Measurements from ENCODE around the gene PCNP. TPM values are rescaled to one million over a fixed set of nuclear protein-coding genes. Genes with fewer than 3 reads are reported as not detected.
"Not testable (repeated sequence)": the region's sequence is repeated elsewhere in the genome, so short reads cannot be mapped to it uniquely, and the experiment has no call there.

The PCNP gene
- total RNA-seq, 1 experiment from 2014 or later = 72.4 TPM

DNA sequence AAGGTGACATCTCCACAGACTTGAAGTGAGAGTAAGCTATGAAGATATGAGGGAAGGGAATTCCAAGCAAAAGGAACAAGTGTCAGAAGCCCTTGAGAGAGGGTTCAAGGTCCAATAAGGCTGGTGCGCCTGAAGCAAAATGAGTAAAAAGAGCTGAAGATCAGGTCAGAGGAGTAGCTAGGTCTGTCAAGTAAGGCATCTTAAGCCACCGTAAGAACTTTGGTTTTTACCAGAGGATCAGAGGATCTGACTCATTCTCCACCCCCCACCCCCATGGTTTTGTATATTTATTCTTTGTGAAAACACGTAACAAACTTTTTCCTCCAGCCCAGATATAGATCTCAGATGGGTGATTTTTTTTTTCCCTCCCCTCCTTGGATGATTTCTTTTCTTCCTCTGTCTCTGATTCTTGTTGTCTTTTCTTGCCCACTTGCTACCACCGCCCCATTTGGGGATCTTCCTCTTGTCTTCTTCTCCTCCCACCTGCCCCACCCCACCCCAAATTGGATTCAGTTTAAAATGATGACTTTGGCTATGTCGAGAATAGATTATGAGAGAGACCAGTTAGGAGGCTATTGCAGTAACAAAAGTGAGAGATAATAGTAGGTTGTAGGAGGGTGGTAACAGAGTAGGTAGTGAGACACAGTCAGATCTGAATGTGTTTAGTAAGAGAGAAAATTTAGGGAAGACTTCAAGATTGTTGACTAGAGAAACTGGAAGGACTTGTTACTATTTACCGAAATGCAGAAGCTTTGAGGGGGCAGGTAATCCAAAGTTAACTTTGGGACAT is 6.3 kb upstream of the PCNP start:
- peak; percentile 8 for DNase-seq (ENCODE audit: low spot score)

DNA sequence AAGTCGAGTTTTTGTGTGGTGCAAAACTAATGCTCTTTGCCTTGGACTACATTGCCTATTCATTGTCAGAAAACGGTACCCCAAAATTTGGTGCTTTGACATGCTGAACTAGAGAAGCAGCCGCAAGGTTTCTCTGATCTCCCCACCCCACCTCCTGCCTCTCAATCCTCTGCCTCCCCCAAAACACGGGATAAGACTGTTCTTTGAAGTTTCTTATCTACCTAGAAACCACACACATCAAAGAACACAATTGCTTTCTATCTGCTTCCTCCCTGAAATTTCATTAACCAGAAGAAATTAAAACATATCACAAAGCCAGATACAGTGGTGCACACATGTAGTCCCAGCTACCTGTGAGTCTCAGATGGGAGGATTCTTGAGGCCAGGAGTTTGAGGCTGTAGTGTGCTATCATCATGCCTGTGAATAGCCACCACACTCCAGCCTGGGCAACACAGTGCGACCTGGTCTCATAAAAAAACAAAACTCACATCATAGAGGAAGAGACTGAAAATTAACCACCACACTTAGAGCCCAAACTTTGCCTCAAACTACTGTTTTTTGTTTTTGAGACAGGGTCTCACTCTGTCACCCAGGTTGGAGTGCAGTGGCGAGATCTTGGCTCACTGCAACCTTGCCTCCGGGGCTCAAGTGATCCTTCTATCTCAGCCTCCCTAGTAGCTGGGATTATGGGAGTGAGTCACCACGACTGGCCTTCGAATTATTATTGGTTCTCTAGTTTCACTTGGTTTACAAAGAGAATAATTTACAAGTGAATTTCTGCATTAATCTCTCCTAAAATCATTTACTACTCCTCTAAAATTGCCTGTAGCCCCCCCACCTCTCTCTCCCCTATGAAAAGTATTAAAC is 2.7 kb upstream of the PCNP start:
- DNase-seq (ENCODE audit: low spot score) = no peak

DNA sequence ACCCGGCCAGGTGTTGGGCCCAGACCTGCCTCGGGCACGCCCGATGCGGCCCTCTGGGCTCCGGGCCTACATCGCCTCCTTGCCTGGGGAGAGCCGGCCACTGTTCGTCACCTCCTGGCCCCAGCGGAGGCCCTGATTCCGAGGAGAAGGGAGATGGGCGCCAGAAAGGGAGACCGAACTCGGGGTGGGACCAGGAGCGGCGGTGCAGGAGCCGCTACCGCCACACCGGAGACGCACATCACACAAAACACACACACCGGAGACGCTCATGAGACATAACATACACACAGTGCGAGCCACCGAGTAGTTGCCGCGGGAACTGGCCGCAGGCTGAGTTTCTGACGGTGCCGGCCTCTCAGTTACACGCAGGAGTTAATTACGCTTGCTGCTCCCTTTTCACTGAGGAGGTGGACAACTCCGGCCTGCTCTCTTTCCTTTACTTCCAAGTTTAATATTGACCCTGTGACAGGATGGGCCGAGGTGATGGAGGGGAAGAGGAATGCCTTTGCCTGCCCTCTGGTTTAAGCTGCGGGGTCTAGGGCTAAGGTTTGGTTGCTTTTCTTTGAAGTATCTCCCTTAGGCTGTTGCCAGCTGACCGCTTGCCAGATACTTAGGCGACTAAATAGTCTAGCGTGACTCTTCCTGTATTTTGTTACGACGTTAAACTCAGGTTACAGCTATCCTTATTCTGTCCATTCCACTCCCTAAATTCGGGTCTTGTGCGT is 570 bp downstream of the PCNP start:
- DNase-seq (ENCODE audit: low spot score) = peak; percentile 28

DNA sequence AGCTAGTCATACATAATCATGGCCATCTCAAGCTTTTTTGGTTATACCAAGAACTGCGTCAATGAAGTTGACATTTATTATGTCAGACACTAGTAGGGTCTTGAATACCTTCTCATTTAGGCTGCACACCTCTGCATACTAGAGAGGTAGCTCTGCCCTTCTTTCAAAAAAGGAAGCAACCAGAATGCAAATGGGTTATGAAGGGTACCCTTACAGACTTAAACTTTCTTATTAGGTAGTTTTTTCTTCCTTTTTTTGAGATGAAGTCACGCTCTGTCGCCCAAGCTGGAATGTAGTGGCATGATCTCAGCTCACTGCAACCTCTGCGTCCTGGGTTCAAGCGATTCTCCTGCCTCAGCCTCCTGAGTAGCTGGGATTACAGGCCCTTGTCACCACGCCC is 3.3 kb downstream of the PCNP start:
- DNase-seq (ENCODE audit: low spot score) = no peak

DNA sequence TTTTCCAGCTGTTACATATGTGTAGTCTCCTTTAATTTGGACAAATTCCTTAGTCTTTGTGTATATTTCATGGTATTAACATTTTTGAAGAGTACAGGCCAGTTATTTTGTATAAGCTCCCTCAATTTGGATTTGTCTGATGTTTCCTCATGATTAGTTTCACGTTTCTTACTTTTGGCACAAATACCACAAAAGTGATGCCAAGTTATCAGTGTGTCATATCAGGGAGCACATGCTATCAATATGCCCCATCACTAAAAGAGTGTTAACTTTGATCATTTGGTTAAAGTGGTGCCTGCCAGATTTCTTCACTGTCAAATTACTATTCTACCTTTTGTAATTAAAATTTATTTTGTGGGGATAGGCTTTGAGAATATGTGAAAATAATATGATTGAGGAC is 14.6 kb downstream of the PCNP start:
- no peak for DNase-seq (ENCODE audit: low spot score)

DNA sequence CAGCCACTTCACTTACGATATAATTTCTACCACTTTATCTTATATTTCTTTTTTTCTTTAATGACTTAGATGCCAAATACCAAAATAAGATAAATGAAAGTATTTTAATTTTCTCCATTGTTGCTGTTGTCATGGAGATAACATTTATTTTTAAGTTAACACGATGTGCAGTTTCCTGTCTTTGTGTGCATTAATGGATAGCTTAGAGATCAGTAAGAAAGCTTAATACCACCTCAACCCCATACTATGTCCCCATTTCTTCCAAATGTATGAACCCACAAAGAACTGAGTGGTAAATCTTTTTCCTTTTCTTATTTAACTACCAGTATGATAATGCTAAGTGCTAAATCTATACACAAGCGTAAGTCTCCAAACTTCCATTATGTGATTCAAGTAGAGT is 17.1 kb downstream of the PCNP start:
- no peak for DNase-seq (ENCODE audit: low spot score)

DNA sequence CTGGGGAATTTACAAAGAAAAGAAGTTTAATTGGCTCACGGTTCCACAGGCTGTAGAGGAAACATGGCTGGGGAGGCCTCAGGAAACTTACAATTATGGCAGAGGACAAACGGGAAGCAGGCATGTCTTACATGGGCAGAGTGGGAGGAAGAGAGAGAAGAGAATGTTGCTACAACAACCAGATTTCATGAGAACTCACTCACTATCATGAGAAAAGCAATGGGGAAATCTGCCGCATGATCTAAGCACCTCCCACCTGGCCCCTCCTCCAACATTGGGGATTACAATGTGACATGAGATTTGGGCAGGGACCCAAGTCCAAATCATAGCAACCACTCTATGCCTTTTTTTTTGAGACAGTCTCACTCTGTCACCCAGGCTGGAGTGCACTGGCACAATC is 28.8 kb downstream of the PCNP start:
- DNase-seq (ENCODE audit: low spot score) = no peak

DNA sequence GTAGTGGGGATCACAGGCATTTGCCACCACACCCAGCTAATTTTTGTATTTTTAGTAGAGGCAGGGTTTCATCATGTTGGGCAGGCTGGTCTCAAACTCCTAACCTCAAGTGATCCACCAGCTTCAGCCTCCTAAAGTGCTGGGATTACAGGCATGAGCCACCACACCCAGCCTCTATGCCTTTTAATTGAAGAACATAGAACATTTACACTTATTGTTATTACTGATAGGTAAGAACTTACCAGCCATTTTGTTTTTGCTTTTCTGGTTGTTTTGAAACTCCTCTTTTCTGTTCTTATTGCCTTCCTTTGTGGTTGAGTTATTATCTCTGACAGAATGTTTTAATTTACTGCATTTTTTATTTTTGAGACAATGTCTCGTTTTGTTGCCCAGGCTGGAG is 29.2 kb downstream of the PCNP start:
- DNase-seq (ENCODE audit: low spot score) = no peak

DNA sequence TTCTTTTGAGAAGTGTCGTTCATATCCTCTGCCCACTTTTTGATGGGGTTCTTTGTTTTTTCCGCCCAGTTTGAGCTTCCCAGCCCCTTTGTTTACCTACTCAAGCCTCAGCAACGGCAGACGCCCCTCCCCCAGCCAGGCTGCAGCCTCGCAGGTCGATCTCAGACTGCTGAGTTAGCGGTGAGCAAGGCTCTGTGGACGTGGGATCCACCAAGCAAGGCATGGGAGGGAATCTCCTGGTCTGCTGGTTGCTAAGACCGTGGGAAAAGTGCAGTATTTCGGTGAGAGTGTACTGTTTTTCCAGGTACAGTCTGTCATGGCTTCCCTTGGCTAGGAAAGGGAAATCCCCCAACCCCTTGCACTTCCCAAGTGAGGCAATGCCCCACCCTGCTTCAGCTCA is 31.4 kb downstream of the PCNP start:
- not testable (repeated sequence) for DNase-seq (ENCODE audit: low spot score)

DNA sequence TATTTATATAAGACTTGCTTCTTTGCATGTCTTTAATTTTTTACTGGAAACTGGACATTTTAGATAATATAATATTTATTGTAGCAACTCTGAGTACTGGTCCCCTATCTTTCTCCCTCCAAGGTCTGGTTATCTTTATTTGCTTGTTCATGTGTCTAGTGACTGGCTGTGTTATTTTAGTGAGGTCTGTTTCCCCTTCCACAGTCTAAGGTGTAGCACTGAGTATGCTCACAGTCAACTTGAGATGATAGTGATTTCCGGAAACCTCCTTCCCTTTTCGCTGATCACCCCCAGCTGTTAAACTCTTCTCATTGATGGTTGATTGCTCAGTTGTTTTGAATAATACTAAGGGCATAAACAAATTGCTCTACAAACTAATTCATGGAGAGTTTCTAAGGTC is 37.0 kb downstream of the PCNP start:
- no peak for DNase-seq (ENCODE audit: low spot score)

DNA sequence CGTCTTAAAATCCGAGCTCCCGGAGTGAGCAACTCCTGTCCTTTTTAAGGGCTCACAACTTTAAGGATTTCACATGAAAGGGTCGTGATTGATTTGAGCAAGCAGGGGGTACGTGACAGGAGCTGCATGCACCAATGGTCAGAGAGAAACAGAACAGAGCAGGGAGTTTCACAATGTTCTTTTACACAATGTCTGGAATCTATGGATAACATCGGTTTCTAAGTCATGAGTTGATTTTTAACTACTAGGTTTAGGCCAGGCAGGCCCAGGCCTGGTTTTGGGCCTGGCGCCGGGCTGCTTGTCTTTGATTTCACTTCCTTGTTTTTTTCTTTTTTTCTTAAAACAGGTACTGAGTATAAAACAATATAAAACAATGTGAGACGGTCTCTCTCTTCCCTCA is 39.0 kb downstream of the PCNP start:
- not testable (repeated sequence) for DNase-seq (ENCODE audit: low spot score)

DNA sequence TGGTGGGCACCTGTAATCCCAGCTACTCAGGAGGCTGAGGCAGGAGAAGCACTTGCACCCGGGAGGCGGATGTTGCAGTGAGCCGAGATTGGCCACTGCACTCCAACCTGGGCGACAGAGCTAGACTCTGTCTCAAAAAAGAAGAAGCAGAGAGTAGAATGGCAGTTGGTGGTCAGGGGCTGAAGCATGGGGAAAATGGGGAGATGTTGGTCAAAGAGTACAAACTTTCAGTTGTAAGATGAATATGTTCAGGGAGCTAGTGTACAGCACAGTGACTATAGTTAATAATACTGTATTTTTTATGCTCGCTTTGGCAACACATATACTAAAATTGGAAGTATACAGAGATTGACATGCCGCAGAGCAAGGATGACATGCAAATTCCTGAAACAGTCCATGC is 41.5 kb downstream of the PCNP start:
- DNase-seq (ENCODE audit: low spot score) = no peak

DNA sequence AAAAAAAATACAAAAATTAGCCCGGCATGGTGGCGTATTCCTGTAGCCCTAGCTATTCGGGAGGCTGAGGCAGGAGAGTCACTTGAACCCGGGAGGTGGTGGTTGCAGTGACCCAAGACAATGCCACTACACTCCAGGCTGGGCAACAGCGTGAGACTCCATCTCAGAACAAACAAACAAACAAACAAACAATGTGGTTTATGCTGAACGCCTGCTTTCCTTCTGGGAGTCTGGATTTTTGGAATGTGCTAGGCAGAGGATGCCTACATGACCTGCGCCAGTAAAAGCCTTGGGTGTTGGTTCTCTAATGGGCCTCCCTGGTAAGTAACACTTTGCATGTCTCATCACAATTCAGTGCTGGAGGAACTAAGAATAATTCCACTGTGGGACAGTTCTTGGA is 43.5 kb downstream of the PCNP start:
- no peak for DNase-seq (ENCODE audit: low spot score)

DNA sequence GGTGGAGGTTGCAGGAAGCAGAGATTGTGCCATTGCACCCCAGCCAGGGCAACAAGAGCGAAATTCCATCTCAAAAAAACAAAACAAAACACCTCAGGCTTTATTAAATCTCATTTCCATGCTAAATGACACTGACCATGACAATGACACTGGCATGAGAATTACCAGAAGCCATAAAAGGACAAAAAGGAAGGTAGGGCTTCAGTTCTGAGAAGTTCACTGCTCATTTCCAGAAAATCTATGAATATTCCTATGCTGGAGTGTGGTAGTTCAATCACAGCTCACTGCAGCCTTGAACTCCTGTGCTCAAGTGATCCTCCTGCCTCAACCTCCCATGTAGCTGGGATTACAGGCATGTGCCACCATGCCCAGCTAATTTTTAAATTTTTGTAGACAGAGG is 44.7 kb downstream of the PCNP start:
- no peak for DNase-seq (ENCODE audit: low spot score)

DNA sequence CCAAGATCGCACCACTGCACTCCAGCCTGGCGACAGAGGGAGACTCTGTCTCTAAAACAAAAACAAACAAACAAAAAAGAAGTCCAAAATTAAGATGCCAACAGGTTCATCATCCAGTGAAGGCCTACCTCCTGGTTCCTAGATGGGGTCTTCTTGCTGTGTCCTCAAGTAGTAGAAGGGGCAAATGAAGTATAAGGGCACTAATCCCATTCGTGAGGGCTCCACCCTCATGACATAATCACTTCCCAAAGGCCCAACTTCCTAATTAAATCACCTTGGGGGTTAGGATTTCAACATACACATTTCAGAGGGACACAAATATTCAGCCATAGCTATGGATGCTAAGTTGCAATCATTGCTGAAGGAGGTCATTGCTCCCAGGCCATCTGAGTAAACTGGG is 45.8 kb downstream of the PCNP start:
- DNase-seq (ENCODE audit: low spot score) = no peak

DNA sequence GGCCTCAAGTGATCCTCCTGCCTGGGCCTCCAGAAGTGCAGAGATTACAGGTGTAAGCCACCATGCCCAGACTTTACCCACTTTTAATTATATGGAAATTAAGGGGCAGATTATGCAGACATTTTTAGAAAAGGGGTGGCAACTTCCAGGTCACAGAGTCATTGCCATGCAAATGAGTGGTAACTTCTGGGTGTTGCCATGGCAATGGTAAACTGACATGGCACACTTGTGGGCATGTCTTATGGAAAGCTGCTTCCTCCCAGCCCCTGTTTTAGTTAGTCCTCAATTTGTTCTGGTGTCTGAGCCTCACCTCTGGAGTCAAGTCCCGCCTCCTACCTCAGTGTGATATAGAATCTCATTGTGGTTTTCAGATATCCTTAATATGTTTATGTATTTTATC is 49.7 kb downstream of the PCNP start:
- DNase-seq (ENCODE audit: low spot score) = no peak

DNA sequence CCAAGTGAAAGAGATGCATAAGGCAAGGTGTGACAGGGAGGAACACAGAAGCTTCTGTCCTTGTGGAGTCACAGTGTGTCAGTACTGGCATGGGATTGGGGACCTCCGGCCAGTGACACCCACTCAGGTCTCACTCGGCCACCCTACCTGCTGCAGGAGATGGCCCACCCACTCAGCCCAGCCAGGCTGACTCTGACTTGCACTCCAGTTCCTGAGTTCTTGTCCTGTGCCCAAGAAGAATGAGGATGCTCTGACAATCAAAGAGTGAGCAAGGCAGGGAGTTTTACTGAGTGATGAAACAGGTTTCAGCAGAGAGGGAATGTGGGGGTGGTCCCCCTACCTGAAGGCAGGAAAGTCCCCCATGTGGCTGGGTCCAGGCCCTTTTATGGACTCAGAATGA is 50.9 kb downstream of the PCNP start:
- DNase-seq (ENCODE audit: low spot score) = no peak

DNA sequence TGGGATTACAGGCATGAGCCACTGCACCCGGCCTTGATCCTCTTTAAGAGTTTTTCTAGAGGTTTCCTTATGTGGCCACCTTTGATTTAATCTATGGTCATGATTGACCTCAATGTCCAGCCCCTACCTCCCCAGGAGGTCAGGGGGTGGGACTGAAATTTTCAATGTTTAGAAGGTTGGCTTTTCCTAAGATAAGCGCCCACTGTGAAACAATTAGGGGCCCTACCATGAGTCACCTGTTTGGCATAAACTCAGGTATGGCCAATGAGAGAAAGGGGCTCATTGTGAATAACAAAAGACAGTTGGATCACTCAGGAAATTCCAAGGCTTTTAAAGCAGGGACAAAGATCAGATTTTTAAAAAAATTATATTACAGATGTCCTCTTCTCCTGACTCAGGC is 51.9 kb downstream of the PCNP start:
- DNase-seq (ENCODE audit: low spot score) = no peak

DNA sequence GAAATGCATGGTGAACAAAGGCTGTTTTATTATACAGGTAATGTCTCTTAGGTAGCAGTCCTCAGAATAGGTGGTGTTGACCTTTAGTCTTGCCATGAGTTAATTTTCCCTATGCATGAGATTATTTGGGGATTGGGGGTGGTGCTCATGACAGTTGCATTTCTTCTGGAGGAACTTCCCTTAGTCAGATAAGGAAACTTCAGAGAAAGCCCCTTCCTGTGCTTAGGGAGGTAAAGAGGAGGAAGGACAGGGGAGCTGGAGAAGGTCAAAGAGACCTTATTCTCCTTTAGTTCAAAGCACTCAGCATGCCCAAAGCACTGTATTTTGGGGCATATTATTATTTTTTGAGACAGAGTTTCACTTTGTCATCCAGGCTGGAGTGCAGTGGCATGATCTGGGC is 55.2 kb downstream of the PCNP start:
- DNase-seq (ENCODE audit: low spot score) = no peak

DNA sequence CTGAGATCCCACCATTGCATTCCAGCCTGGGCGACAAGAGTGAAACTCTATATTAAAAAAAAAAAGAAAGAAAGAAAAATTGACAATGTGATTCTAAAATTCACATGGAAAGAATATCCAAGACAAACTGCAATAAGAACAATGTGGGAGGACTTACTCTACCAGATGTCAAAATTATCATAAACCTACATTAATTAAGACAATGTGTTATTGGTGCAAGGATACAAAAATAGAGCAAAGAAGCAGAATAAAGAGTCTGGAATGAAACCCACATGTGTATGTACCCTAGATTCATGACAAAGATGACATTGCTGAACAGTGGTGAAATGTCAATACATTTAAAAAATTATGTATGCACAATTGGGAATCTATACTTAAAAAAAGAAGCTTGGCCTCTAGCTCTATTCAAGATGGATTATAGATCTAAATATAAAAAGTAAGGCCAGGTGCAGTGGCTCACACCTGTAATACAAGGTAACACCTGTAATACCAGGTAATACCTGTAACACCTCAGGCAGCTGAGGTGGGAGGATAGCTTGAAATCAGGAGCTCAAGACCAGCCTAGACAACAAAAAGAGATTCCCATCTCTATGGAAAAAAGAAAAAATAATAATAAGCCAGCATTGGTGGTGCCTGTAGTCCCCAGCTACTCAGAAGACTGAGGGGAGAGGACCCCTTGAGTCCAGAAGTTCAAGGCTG is 57.3 kb downstream of the PCNP start:
- DNase-seq (ENCODE audit: low spot score) = no peak

DNA sequence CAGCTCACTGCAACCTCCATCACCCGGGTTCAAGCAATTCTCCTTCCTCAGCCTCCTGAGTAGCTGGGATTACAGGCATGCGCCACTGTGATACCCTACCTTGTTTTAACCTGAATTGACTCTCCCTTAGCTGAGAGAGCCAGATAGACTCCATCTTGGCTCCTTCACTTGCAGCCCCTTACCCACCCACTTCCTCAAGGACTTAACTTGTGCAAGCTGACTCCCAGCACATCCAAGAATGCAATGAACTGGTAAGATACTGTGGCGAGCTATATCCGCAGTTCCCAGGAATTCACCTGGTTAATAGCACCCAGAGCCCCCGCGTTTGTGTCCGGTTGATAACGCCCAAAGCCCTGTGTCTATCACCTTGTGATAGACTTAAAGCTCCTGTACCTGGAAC is 58.0 kb downstream of the PCNP start:
- DNase-seq (ENCODE audit: low spot score) = not testable (repeated sequence)

DNA sequence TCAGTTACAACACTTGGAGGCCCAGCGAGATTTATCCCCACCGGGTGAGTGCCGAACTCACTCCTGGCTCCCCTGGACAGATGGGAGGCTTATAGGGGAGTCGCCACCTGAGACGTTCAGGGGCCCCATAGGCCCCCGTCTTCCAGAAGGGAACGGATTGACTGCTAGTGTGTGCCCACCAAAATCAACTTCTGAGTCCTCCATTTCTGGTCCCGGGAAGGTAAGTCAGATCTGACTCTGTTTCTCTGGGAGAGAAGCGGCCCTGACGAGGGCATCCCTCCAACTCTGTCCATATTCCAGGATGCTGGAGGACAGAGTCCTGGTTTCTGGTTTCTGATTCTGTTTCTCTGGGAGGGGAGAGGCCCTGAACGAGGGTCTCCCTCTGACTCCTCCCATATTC is 58.6 kb downstream of the PCNP start:
- no peak for DNase-seq (ENCODE audit: low spot score)

Data from H4 (cell line).